Measurements from ENCODE around the gene PTPN22. TPM values are rescaled to one million over a fixed set of nuclear protein-coding genes. Genes with fewer than 3 reads are reported as not detected.

PTPN22 gene
- total RNA-seq, 1 experiment from 2014 or later, result not detected

DNA sequence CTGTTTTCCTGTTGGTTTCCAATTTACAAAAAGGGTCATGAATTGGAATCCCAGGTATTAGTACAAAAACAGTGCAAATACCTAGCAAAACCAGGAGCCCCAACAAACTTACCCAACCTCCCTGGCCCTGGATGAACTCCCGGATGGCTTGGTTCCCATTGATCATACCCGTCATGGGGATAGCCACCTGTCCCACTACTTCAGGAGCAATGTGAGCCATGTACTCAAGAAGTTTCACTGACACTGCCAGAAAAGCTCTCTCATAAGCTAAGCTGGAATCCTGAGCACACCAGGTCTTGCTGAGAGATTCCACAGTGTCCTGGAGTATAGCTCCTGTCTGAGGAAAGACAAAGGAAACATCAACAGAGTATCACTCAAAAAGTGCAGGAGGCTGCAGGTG, 10.1 kb upstream of the PTPN22 start:
- ChIA-PET POLR2A (no interaction called here), CTCF (no interaction called here)
- Mint-ChIP-seq H3K4me3 (no peak overlapping the region), H3K36me3 (no peaks in the 10 kb centered on the region), H3K27me3 (ENCODE audit: low read depth) (no peaks in the 10 kb centered on the region; the same call in 1 of the 2 replicates), H3K27ac (0 out of 2 replicates have a peak overlapping the region, but pooled peaks have one; percentile 31), H3K9me3 (no peaks in the 10 kb centered on the region), H3K4me1 (peaks cover 8% of the 10 kb centered on the region)
- DNase-seq (ENCODE audit: low spot score) (no peak), ATAC-seq (no peak)
- TF ChIP-seq, protein P1, sequence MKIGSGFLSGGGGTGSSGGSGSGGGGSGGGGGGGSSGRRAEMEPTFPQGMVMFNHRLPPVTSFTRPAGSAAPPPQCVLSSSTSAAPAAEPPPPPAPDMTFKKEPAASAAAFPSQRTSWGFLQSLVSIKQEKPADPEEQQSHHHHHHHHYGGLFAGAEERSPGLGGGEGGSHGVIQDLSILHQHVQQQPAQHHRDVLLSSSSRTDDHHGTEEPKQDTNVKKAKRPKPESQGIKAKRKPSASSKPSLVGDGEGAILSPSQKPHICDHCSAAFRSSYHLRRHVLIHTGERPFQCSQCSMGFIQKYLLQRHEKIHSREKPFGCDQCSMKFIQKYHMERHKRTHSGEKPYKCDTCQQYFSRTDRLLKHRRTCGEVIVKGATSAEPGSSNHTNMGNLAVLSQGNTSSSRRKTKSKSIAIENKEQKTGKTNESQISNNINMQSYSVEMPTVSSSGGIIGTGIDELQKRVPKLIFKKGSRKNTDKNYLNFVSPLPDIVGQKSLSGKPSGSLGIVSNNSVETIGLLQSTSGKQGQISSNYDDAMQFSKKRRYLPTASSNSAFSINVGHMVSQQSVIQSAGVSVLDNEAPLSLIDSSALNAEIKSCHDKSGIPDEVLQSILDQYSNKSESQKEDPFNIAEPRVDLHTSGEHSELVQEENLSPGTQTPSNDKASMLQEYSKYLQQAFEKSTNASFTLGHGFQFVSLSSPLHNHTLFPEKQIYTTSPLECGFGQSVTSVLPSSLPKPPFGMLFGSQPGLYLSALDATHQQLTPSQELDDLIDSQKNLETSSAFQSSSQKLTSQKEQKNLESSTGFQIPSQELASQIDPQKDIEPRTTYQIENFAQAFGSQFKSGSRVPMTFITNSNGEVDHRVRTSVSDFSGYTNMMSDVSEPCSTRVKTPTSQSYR (CRISPR knock-in tag; IDR thresholded peaks at IDR 0.05), result no peak
- TF ChIP-seq, protein P2, sequence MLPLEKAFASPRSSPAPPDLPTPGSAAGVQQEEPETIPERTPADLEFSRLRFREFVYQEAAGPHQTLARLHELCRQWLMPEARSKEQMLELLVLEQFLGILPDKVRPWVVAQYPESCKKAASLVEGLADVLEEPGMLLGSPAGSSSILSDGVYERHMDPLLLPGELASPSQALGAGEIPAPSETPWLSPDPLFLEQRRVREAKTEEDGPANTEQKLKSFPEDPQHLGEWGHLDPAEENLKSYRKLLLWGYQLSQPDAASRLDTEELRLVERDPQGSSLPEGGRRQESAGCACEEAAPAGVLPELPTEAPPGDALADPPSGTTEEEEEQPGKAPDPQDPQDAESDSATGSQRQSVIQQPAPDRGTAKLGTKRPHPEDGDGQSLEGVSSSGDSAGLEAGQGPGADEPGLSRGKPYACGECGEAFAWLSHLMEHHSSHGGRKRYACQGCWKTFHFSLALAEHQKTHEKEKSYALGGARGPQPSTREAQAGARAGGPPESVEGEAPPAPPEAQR (CRISPR knock-in tag; IDR thresholded peaks at IDR 0.05), result no peak

DNA sequence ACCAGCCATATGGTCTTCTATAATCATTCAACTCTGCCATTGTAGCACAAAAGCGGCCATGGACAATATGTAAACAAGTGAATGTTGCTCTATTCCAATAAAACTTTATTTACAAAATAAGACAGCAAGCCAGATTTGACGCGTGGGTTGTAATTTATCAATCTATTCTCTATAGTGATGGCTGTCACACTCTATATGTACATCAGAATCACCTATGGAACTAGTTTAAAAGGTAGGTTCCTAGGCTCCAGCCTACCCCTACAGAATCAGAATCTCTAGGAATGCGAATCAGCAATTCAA, 8.2 kb upstream of the PTPN22 start:
- ATAC-seq (no peak), DNase-seq (ENCODE audit: low spot score) (no peak)
- ChIA-PET POLR2A (no interaction called here), CTCF (interaction anchor here (1.6 kb wide), 1 partner anchor 403 kb away, joined by 3 read pairs; no protein-coding TSS in a partner anchor)
- no peak for TF ChIP-seq RORB (CRISPR knock-in tag; IDR thresholded peaks at IDR 0.05)
- TF ChIP-seq ZNF396 (CRISPR knock-in tag; IDR thresholded peaks at IDR 0.05; ENCODE audit: borderline replicate concordance), result no peak
- no peak for TF ChIP-seq TEAD1 (CRISPR knock-in tag; IDR thresholded peaks at IDR 0.05)
- TF ChIP-seq SP1 (CRISPR knock-in tag; conservative IDR thresholded peaks at IDR 0.05), result no peak
- no peak overlapping the region for H3K27ac Mint-ChIP-seq
- no peaks in the 10 kb centered on the region for H3K9me3 Mint-ChIP-seq
- H3K36me3 Mint-ChIP-seq, result no peaks in the 10 kb centered on the region
- H3K27me3 Mint-ChIP-seq (ENCODE audit: low read depth), result no peaks in the 10 kb centered on the region
- H3K4me3 Mint-ChIP-seq, result no peak overlapping the region
- H3K4me1 Mint-ChIP-seq, result peaks cover 8% of the 10 kb centered on the region

DNA sequence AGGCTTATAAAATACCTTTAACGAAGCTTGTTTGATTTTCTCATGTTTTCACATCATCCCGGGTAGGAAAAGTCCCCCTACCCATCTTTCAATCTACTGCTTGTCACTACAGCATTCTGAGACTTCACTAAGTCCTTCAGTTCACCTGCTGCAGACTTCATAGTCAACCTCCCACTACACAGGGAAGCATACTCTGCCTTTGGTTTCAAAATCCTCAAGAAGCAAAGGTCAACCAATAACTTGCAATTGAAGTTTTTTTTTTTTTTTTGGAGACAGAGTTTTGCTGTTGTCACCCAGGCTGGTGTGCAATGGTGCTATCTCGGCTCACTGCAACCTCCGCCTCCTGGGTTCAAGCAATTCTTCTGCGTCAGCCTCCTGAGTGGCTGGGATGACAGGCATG, 4.7 kb upstream of the PTPN22 start:
- H3K27ac Mint-ChIP-seq, result no peak overlapping the region
- no peaks in the 10 kb centered on the region for H3K27me3 Mint-ChIP-seq (ENCODE audit: low read depth)
- peaks cover 10% of the 10 kb centered on the region for H3K4me1 Mint-ChIP-seq
- no peak for DNase-seq (ENCODE audit: low spot score)
- H3K9me3 Mint-ChIP-seq, result no peaks in the 10 kb centered on the region
- no peak for TF ChIP-seq RELA (CRISPR knock-in tag; IDR thresholded peaks at IDR 0.05; ENCODE audit: borderline replicate concordance)
- TF ChIP-seq IRF2 (CRISPR knock-in tag; IDR thresholded peaks at IDR 0.05; ENCODE audit: borderline replicate concordance, low read depth), result no peak
- TF ChIP-seq, protein P3, sequence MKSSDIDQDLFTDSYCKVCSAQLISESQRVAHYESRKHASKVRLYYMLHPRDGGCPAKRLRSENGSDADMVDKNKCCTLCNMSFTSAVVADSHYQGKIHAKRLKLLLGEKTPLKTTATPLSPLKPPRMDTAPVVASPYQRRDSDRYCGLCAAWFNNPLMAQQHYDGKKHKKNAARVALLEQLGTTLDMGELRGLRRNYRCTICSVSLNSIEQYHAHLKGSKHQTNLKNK (CRISPR knock-in tag; IDR thresholded peaks at IDR 0.05), result no peak
- TF ChIP-seq, protein P4, sequence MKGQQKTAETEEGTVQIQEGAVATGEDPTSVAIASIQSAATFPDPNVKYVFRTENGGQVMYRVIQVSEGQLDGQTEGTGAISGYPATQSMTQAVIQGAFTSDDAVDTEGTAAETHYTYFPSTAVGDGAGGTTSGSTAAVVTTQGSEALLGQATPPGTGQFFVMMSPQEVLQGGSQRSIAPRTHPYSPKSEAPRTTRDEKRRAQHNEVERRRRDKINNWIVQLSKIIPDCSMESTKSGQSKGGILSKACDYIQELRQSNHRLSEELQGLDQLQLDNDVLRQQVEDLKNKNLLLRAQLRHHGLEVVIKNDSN (CRISPR knock-in tag; IDR thresholded peaks at IDR 0.05), result no peak
- TF ChIP-seq, protein P5, sequence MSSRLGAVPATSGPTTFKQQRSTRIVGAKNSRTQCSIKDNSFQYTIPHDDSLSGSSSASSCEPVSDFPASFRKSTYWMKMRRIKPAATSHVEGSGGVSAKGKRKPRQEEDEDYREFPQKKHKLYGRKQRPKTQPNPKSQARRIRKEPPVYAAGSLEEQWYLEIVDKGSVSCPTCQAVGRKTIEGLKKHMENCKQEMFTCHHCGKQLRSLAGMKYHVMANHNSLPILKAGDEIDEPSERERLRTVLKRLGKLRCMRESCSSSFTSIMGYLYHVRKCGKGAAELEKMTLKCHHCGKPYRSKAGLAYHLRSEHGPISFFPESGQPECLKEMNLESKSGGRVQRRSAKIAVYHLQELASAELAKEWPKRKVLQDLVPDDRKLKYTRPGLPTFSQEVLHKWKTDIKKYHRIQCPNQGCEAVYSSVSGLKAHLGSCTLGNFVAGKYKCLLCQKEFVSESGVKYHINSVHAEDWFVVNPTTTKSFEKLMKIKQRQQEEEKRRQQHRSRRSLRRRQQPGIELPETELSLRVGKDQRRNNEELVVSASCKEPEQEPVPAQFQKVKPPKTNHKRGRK (CRISPR knock-in tag; IDR thresholded peaks at IDR 0.05; ENCODE audit: borderline replicate concordance), result no peak
- TF ChIP-seq ZNF121 (CRISPR knock-in tag; IDR thresholded peaks at IDR 0.05), result no peak
- TF ChIP-seq, protein P6, sequence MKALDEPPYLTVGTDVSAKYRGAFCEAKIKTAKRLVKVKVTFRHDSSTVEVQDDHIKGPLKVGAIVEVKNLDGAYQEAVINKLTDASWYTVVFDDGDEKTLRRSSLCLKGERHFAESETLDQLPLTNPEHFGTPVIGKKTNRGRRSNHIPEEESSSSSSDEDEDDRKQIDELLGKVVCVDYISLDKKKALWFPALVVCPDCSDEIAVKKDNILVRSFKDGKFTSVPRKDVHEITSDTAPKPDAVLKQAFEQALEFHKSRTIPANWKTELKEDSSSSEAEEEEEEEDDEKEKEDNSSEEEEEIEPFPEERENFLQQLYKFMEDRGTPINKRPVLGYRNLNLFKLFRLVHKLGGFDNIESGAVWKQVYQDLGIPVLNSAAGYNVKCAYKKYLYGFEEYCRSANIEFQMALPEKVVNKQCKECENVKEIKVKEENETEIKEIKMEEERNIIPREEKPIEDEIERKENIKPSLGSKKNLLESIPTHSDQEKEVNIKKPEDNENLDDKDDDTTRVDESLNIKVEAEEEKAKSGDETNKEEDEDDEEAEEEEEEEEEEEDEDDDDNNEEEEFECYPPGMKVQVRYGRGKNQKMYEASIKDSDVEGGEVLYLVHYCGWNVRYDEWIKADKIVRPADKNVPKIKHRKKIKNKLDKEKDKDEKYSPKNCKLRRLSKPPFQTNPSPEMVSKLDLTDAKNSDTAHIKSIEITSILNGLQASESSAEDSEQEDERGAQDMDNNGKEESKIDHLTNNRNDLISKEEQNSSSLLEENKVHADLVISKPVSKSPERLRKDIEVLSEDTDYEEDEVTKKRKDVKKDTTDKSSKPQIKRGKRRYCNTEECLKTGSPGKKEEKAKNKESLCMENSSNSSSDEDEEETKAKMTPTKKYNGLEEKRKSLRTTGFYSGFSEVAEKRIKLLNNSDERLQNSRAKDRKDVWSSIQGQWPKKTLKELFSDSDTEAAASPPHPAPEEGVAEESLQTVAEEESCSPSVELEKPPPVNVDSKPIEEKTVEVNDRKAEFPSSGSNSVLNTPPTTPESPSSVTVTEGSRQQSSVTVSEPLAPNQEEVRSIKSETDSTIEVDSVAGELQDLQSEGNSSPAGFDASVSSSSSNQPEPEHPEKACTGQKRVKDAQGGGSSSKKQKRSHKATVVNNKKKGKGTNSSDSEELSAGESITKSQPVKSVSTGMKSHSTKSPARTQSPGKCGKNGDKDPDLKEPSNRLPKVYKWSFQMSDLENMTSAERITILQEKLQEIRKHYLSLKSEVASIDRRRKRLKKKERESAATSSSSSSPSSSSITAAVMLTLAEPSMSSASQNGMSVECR (CRISPR knock-in tag; IDR thresholded peaks at IDR 0.05; ENCODE audit: borderline replicate concordance), result no peak
- TF ChIP-seq SMAD4 (CRISPR knock-in tag; IDR thresholded peaks at IDR 0.05), result no peak
- POLR2A ChIA-PET, result no interaction called here
- H3K4me3 Mint-ChIP-seq, result no peak overlapping the region
- no peaks in the 10 kb centered on the region for H3K36me3 Mint-ChIP-seq
- CTCF ChIA-PET, result no interaction called here
- ATAC-seq, result no peak

Data from WTC11 (cell line).